HG03060 (cell line): ENCODE results near the gene WDR91.
A peak's percentile ranks its signal among the peaks of the same experiment; 100 is the strongest.

Experiments
- ATAC-seq: cut with Tn5 transposase; IDR thresholded peaks from one replicate; pipeline ENCODE4 v1.9.1; 2021; ENCODE audit warnings: low read depth, moderate number of reproducible peaks; ENCODE audit not compliant: unreplicated experiment

The WDR91 gene

DNA sequence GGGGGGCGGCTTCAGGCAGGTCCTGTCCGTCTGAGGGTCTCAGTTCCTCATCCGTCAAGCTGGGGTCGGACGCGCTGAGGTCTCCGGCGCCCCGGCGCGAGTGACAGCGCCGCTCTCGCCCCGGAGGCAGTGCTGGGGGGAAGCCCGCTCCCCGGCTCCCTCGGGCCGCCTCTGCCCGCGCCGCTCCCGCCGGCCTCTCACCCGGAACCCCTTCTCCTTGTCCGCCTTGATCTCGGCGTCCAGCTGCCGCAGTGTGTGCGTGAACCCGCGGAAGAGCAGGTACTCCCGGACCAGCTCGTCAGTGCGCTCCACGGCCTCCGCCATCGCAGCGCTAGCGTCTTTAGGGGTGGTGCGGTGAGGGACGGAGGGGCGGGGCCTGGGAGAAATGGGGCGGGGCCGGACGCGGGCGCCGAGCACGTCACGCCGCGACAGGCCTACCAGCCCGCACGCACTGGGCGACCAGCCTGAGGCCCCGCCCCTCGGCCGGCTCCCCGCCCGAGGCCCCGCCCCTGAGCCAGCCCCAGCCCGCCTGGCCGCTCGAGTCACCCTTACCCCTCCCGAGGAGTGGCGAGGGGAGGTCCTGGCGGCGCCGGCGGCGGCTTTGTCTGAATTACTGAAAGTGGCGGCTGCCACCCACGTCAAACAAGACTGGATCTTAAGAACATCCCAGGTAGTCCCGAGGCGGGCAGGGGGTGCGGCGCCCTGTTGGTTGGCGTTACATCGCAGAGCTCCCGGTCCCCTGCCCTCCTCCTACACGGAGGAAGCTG, at the start of gene WDR91:
WDR91 (minus strand) TSS at position 348 of the 767 bp plus-strand sequence; CDS start at position 324, 24 bp downstream.
- ATAC-seq, result peak; percentile 32

DNA sequence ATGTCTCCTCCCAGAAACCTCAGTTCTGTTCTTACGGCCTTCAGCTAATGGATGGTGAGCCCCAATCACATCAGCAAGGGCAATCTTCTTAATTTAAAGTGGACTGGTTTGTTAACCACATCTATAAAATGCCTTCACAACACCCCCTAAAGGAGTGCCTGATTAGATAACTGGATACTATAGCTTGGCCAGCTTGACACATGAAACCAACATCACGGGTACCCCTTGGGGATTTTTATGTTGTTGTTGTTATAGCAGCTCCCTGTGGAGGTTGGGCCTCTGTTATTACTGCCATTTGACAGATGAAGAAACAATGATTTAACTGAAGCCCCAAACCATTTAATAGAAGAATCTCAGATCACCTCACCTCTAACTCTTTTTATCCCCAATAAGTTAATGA, 49.1 kb upstream of the WDR91 start:
- ATAC-seq, result no peak

DNA sequence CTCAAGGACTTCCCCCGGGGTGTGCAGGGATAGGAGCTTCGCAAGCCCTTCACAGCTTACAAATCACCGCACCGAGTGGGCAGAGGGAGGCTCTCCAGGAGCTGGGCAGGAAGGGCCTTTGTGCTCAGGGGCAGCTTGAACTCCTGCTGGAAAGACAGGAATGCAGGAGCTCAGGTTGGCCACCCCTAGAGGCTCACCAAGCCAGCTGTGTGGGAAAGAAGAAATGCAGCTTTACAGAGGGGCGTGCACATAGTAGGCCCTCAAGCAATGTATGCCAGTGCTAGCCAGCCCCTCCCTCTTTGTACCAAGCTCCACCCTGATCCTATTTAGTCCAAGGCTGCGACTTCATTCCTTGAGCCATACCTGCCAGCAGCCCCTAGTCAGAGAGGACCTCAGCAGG, 48.4 kb upstream of the WDR91 start:
- ATAC-seq, result no peak

DNA sequence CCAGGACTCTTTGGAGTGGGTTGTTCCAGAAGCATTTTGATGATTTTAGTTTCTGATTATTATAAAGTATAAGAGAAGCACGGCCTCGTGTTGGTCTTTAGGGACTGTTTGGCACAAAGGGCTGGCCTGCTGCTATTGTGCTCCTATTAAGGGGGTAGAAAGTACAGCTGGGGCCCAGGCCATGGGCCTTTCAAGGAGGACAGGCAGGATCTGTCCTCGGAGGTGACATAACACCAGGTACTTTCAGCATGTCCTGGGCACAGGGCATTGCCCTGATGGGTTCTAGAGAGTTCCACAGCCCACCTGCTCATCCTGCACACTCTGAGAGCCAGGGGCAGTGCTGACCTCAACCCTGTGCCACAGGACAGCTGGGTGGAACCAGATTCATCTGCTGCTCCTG, 47.3 kb upstream of the WDR91 start:
- ATAC-seq, result no peak

DNA sequence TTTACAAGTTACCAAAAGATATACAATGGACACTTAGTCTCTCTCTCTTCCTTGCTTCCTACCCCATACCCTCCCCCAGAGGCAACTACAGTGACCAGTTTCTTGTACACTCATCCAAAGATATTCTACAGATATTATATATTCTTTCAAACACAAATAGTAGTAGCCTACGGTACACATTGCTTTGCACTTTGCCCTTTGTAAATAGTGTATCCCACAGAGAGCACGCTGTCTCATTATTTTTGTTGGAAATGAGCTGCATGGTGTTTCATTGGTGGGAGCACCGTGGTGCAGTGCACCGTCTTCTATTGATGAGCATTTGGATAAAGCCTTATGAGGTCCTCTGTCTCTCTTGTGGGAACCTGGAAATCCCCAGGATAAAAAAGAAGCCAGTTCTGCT, 46.5 kb upstream of the WDR91 start:
- no peak for ATAC-seq

DNA sequence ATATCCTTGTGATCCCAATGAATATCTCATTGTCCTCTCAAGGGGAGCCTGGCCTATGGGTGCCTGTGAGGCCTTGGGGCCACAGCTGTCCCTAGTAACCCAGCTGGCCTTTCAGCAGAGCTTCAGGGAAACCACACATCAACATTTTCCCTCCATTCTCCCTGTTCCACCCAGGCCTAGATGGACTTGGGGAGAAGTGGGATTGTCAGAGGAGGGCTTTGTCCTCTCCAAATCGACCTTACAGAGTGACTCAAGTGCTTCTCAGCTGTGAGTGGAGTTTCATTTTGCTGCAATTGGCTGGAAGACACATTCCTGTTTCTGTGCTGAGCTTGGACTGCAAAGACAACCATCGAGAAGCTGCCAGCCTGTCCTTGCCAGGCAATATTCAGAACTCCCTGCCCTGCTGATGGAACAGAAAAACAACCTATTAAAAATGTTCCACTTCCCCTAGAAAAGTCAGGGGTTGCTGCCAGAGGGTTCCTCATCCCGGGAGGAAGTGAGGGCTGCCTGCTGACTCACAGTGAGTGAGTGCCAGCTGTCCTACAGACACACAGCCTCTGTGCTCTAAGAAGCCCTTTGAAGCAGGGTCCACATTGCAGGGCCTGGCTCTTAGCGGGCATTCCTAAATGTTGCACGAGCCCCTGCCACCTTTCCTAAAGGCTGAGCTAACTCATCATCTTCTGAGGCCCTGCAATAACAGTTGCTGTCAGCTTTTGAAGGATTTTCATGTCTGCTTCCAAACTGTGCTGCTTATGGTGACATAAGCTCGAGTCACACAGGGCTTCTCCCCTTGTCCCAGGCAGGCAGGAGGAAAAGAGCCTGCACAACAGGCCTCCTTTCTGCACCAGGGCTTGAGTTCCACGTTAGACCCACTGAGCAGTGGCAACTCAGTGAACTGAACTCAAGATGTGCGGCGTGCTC, 42.8 kb upstream of the WDR91 start:
- ATAC-seq, result no peak

DNA sequence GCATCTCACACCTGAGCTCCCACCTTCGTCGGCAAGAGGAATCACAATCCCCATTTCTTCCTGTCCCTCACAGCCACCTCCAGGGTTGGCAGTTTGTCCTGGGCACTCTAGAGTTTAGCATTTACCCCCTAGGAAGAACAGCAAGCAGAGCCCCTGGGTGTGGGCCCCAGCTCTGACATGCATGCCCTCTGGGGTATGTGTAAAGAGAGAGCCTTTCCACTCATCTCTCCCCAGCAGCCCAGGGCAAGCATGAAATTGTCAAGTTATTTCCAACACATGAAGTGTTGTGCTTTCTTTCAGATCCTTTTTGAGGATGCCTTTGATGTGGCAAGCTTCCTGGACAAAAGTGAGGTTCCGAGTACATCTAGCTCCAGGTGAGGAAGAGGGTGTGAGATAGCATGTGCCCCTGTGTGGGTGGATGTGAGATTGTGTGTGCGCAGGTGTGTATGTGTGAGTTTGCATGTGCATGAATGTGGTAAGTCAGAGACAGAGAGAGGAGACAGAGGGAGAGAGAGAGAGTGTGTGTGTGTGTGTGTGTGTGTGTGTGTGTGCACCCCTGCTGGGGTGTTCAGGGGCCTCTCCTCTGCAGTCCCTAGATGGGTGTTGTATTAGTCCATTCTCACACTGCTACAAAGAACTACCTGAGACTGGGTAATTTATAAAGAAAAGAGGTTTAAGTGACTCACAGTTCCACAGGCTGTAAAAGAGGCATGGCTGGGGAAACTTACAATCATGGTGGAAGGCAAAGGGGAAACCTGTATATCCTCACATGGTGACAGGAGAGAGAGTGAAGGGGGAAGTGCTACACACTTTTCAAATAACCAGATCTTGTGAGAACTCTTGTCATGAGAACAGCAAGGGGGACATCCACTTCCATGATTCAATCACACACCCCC, 40.4 kb upstream of the WDR91 start:
- ATAC-seq, result no peak

DNA sequence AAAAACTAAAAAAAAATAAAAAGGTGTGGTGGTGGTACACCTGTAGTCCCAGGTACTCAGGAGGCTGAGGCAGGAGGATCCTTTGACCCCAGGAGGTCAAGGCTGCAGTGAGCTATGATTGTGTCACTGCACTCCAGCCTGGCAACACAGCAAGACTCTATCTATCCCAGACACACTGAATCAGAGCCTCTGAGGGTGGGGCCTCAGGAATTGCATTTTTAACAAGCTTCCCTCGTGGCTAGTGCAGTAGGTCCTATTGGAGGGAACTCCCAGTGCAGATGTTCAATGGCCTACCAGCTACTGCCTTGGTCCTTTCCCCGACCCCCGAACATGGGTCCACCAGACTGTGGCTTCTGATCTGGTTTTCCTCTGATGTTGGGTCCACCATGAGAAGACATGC, 37.2 kb upstream of the WDR91 start:
- ATAC-seq, result no peak

DNA sequence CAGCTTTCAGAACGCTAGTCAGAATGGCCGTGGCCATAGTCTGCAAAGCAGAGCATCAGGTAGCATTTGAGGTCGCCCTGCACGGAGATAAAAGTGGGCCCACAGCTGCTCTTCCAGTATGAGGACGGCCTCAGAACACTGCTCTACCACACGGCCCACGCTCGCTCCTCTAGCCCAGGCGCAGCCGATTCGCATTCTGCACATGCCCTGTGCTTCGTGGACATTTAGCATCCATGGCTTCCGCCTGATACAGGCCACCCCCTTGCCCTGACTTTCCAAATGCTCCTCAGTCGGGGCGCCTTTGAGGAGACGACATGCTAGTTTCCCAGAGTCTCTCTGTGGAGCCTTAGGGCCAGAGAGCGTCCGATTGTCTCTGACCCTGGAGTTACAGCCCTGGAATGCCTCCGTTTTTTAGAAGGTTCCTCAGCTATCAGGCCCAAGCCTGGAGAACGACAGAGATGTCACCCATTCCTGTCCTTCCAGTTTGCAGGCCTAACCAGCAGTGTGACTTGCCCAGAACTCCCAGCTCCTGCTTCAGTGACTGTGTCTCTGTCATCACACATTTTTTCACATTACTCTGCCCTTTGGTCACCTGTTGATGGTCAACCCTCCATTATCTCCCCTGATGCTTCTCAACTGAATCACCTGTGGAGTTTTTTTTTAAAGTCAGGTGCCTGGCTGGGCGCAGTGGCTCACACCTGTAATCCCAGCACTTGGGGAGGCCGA, 36.6 kb upstream of the WDR91 start:
- no peak for ATAC-seq

DNA sequence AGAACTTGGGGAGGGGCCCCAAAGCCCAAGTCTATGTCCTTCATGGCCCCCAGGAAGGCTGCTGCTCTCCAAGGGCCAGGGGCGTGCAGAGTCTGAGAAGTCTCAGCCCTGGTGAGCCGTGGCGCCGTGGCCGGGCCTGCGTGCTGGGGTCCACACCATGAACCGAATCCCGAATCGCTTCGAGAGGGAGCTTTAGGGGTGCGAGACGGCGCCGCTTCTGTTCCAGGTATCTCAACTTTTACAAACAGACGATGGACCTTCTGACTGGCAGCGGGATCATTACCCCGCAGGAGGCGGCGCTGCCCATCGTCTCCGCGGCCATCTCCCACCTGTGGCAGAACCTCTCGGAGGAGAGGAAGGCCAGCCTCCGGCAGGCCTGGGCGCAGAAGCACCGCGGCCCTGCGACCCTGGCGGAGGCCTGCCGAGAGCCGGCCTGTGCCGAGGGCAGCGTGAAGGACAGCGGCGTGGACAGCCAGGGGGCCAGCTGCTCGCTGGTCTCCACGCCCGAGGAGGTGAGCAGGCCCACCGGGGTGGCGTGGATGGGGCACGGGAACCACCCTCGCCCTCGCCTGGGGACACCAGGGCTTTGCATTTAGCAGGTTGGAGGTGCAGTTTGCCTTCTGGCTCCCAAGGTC, 35.0 kb upstream of the WDR91 start:
- ATAC-seq, result no peak

DNA sequence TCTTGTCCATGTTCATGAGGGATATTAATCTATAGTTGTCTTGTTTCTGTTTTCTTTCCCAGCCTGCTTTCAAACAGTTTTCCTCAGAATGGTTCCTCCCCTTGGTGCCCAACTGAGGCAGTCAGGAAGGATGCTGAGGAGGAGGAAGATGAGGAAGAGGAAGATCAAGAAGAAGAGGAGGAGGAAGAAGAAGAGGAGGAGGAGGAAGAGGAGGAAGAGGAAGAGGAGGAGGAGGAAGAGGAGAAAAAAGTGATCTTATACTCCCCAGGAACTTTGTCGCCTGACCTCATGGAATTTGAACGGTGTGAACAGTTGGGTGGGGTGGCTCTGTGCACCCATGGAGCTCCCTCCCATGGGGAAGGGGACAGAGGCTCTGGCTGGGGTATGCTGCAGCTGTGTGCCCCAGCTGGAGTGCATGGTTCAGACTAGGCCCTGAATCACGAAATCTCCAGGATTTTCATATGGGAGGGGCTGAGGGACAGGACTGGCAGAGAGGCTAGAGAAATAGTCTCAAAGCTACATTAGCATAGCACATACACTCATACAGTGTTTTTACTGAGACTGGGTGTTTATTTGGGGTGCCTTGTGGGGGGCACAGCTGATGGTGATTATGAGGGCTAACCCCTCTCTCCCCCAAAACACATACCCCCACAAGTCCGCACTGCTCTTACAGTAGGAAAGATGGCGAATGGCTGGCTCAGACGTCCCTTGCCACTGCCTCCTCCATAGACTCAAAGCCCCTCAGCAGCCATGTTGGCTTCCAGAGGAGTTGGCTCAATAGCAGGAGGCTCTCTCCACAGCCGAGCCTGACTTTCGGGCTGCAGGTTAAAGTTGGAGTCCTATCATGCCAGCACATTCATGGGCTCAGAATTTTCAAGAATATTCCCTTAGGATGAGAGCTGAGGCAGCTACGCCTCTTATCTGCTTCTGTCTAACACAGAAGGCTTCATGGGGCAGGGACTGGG, 34.2 kb upstream of the WDR91 start:
- no peak for ATAC-seq

DNA sequence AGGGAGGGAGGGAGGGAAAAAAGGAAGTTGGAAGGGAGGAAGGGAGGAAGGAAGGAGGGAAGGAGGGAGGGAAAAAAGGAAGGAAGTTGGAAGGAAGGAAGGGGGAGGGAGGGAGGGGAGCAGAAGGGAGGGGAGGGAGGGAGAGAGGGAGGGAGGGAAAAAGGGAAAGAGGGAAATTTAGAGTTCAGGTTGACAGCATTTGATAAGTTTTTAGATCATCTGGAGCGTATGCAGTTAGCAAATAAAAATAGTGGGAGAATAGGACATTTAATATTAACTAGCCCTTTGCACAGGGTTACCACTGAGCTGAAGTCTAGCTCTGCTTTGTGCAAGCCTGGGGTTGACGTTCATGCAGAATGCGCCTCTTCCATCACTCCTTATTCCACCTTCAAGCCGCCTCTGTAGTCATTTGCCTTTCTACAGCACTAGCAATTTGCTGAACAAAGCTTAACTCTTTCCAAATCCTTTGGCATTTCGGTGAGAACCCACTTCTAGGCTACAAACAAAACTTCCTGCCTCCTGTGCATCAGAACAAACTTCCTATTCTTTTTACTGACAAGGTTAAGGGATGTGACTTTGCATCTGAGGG, 30.9 kb upstream of the WDR91 start:
- ATAC-seq, result no peak

DNA sequence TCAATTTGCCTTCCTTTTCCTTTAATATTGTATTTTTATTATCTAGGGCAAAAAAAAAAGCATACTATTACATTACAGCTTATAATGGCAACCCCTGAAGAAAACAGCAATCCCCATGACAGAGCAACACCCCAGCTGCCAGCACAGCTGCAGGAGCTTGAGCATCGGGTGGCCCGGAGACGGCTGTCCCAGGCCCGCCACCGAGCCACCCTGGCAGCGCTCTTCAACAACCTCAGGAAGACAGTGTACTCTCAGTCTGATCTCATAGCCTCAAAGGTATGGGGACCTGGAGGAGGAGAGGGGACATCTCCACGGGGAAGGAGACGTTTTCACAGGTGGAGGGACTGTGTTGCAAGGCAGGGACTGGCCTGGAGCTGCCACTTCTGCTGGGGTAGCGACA, 29.1 kb upstream of the WDR91 start:
- ATAC-seq, result no peak

DNA sequence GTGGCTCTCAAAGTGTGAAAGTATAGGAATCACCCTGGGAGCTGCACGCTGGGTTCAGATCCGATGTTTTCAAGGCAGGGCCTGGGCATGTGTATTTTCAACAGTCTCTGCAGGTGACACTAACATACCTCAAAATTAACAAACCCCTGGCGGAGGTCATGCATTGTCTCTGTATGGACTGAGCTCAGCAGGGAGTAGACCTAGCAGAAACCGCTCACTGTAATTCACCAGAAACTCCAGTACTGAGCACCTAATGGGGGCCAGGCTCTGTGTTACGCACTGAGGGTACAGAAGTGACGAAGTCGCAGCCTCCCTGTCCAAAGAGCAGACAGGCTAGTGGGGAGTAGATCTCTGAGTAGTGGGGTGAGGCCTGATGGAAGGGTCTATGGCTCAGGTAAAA, 27.9 kb upstream of the WDR91 start:
- no peak for ATAC-seq

DNA sequence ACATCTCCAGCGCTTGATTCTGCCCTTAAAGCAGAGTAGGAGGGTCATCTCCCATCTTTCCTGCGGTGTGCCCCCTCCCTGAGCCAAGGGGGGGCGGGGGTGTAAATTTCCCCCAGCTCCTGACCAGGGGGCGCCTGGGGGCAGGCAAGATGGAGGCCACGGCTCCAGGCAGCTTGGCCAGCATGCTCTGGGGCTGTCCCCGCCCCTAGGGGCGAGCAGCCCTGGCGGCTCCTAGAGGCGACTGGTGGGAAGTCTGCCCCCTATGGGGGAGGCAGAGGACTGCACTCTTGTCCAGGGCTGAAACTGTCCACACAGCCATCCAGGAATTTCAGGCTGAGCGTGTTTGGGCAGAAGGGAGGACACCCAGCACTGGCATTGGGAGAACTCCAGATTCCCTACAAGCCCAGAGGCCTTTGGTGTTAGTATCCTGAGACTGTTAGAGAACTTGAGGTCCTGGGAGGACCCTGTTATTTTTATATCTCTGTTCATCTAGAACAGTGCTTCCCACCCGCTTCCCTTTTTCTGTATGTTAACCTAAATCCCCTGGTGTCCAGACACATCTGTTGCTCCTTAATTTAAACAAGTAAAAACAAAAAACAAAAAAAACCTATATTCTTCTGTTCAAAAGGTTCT, 26.9 kb upstream of the WDR91 start:
- no peak for ATAC-seq

DNA sequence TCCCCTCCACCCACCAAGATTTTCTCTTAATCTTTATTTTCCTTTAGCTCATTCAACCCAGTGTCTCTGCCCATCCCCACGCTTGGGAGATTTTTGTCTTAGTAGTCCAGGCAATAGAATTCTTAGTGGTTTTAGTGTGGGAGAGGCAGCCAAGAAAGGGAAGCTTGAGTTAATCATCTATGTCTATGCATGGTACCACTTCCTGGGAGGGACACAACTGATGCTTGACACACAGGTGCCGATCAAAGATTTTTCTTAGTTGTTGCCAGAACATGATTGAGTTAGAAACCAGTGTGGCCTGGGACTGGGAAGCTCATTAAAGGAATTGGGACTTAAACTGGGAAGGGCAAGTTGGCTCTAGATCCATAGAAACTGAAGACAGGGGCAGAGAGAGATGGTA, 25.4 kb upstream of the WDR91 start:
- peak; percentile 60 for ATAC-seq

DNA sequence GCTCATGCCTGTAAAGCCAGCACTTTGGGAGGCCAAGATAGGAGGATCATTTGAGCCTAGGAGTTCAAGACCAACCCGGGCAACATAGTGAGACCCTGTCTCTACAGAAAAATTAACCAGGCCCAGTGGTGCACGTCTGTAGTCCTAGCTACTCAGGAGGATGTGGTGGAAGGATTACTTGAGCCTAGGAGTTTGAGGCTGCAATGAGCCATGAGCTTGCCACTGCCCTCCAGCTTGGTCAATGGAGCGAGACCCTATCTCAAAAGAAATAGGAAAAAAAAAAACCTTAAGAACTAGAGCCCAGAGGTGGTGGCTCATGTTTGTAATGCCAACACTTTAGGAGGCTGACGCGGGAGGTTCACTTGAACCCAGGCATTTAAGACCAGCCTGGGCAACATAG, 24.5 kb upstream of the WDR91 start:
- ATAC-seq, result no peak

DNA sequence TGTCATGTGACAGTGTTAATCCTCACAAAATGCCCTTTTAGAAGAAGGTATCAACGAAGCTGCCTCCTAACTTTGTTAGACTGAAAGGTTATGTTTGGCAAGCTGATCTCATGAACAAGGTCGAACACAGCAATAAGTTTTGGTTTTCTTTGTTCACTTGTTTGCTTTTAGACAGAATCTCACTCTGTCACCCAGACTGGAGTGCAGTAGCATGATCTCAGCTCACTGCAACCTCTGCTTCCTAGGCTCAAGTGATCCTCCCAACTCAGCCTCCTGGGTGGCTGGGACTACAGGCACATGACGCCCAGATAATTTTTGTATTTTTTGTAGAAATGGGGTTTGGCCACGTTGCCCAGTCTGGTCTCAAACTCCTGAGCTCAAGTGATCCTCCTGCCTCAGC, 23.4 kb upstream of the WDR91 start:
- ATAC-seq, result no peak
